Osteocyte (in vitro differentiated cells): ENCODE data around the gene PIK3C3. TPM values are rescaled to one million over a fixed set of nuclear protein-coding genes. Genes with fewer than 3 reads are reported as not detected.

Experiments used
- DNase-seq: peaks from one replicate; pipeline ENCODE4 v3.0.0; 2021; ENCODE audit warnings: mixed read lengths; ENCODE audit not compliant: unreplicated experiment; ENCODE audit errors: extremely low spot score
- H3K27ac Mint-ChIP-seq: one replicate; pipeline ENCODE4 v1.8.0; 2021; ENCODE audit warnings: mild to moderate bottlenecking, mixed read lengths; ENCODE audit not compliant: unreplicated experiment
- H3K27me3 Mint-ChIP-seq: one replicate; pipeline ENCODE4 v1.8.0; 2021; ENCODE audit warnings: mixed read lengths; ENCODE audit not compliant: unreplicated experiment
- H3K36me3 Mint-ChIP-seq: one replicate; pipeline ENCODE4 v1.8.0; 2021; ENCODE audit warnings: mixed read lengths; ENCODE audit not compliant: unreplicated experiment
- H3K4me1 Mint-ChIP-seq: one replicate; pipeline ENCODE4 v1.8.0; 2021; ENCODE audit warnings: mixed read lengths; ENCODE audit not compliant: unreplicated experiment
- H3K4me3 Mint-ChIP-seq: one replicate; pipeline ENCODE4 v1.8.0; 2021; ENCODE audit warnings: mild to moderate bottlenecking, moderate library complexity, mixed read lengths; ENCODE audit not compliant: unreplicated experiment
- H3K9me3 Mint-ChIP-seq: one replicate; pipeline ENCODE4 v1.8.0; 2021; ENCODE audit warnings: mixed read lengths; ENCODE audit not compliant: unreplicated experiment
- total RNA-seq: library from RNA; stranded (reverse); gene quantifications from 2 replicates; pipeline ENCODE4 v1.2.1, GENCODE V29; 2021
- TF ChIP-seq, protein P1 (sequence below): fragments of 200-600 bp; sonication (generic); IDR thresholded peaks from 2 replicates; pipeline ENCODE4 v1.5.0; 2021; ENCODE audit warnings: antibody characterized with exemption, mild to moderate bottlenecking, moderate library complexity

PIK3C3 gene
- total RNA-seq, 1 donor from 2014 or later = 75.1 TPM

DNA sequence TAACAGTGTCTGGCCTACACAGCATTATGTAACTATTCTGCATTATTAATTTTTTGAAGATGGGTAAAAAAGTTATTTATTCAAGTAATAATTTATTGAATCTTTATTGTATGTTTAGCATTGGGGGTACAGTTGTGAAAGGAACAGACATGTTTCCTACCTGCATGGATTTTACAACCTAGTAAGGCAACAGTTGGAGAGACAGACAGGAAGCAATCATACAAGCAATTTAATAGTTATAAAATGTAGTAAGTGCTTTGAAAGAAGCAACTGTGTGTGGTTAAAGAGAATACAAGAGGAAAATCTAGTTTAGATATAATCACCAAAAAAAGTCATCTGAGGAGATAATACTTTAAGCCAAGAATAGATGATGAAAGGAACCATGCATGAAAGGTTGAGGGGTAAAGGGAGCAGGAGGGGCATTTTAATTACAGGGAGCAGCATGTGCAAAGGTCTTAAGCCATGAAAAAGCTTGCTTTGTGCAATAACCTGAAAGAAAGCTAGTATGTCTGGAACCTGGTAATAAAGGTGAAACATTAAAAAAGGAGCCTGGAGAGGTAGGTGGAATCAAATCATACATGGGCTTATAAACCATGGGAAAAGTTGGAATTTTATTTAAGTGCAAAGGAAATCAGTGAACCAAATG, 140.8 kb downstream of the PIK3C3 start:
- Mint-ChIP-seq H3K4me3 (no peak overlapping the region), H3K4me1 (no peaks in the 10 kb centered on the region), H3K9me3 (no peaks in the 10 kb centered on the region), H3K27me3 (peaks cover 5% of the 10 kb centered on the region), H3K36me3 (no peaks in the 10 kb centered on the region), H3K27ac (no peak overlapping the region)
- DNase-seq = no peak
- TF ChIP-seq, protein P1, sequence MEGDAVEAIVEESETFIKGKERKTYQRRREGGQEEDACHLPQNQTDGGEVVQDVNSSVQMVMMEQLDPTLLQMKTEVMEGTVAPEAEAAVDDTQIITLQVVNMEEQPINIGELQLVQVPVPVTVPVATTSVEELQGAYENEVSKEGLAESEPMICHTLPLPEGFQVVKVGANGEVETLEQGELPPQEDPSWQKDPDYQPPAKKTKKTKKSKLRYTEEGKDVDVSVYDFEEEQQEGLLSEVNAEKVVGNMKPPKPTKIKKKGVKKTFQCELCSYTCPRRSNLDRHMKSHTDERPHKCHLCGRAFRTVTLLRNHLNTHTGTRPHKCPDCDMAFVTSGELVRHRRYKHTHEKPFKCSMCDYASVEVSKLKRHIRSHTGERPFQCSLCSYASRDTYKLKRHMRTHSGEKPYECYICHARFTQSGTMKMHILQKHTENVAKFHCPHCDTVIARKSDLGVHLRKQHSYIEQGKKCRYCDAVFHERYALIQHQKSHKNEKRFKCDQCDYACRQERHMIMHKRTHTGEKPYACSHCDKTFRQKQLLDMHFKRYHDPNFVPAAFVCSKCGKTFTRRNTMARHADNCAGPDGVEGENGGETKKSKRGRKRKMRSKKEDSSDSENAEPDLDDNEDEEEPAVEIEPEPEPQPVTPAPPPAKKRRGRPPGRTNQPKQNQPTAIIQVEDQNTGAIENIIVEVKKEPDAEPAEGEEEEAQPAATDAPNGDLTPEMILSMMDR = no peak

DNA sequence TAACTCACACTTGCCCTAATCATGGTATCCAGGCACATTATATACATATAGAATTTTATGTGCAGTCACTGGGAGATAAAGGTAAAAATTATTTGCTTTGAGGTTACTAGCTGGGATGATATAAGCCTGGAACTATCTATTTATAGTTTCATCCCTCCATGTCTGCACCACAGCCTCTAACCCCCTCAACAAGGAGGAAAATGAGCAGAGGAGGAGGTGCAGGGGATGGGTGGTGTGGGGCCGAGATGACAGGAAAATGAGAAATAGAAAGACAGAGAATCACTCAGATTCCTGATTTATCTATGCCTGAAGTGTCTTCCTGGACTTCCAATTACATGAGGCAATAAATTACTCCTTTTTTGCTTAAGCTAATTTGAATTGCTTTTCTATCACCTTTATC, 145.2 kb downstream of the PIK3C3 start:
- no peak for DNase-seq
- no peaks in the 10 kb centered on the region for H3K4me1 Mint-ChIP-seq
- H3K4me3 Mint-ChIP-seq = no peak overlapping the region
- no peak overlapping the region for H3K27ac Mint-ChIP-seq
- TF ChIP-seq, protein P1 = no peak
- peaks cover 7% of the 10 kb centered on the region for H3K27me3 Mint-ChIP-seq
- no peaks in the 10 kb centered on the region for H3K9me3 Mint-ChIP-seq
- H3K36me3 Mint-ChIP-seq = no peaks in the 10 kb centered on the region

DNA sequence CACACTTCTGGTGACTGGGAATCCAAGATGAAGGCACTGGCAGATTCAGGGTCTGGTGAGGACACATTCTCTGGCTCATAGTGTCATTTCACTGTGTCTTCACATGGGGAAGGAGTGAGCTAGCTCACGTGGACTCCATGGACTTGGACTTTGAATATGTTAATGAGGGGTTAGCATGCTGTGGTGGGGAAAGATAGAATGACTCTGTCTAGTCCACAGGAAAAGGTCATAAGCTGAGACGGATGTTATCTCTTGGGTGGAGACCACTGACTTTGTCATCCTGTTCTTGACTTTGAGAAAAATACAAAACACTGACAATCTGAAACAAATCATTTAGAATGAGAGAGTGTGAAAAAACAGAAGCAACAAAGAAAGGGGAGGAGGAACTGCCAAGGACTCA, 145.9 kb downstream of the PIK3C3 start:
- H3K9me3 Mint-ChIP-seq = no peaks in the 10 kb centered on the region
- H3K4me1 Mint-ChIP-seq = no peaks in the 10 kb centered on the region
- H3K27me3 Mint-ChIP-seq = peaks cover 7% of the 10 kb centered on the region
- H3K36me3 Mint-ChIP-seq = no peaks in the 10 kb centered on the region
- no peak overlapping the region for H3K27ac Mint-ChIP-seq
- no peak overlapping the region for H3K4me3 Mint-ChIP-seq
- TF ChIP-seq, protein P1 = no peak
- no peak for DNase-seq

DNA sequence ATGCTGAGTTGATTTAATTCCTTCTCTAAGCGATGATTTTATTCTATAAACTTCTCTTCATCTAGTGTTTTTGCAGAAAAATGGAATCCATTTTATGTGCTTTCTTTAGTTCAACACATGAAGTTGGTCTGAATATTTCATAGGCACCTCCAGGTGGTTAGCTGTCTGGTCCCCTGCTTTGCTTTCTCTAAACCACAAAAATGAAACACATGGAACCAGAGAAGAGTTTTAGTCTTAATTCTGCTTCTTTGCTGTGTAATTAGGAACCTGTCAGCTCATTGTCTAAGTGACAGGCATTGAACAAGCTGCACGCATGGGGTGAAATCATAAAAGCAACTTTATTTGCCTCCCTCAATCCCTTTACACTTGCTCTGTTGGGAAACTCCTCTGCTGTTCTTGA, 150.4 kb downstream of the PIK3C3 start:
- peaks cover 6% of the 10 kb centered on the region for H3K27me3 Mint-ChIP-seq
- no peak overlapping the region for H3K4me3 Mint-ChIP-seq
- no peak for DNase-seq
- TF ChIP-seq, protein P1 = no peak
- no peak overlapping the region for H3K27ac Mint-ChIP-seq
- no peaks in the 10 kb centered on the region for H3K36me3 Mint-ChIP-seq
- no peaks in the 10 kb centered on the region for H3K4me1 Mint-ChIP-seq
- no peaks in the 10 kb centered on the region for H3K9me3 Mint-ChIP-seq

DNA sequence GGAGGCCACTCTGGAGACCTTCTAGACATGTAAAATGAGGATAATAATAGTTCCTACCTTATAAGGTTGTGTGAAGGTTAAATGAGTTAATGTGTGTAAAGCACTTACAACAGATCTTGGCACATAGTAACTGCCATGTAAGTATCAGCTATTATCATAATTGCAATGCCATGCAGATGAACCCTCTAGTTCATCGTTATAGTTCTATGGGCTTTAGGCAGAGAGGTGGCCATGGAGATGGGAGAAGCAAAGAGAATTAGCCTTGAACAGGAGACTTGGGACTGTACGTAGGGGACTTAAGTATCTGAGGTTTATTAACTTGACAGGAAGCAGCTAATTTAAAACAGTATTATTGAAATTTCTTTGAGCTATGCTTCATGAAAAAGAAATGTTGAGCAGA, 151.8 kb downstream of the PIK3C3 start:
- Mint-ChIP-seq H3K27me3 (peaks cover 6% of the 10 kb centered on the region), H3K4me1 (no peaks in the 10 kb centered on the region), H3K36me3 (no peaks in the 10 kb centered on the region), H3K27ac (no peak overlapping the region), H3K4me3 (no peak overlapping the region), H3K9me3 (no peaks in the 10 kb centered on the region)
- TF ChIP-seq, protein P1 = no peak
- DNase-seq = no peak
